GM12865 (cell line): ENCODE results near the gene MARK1.
"Not testable (repeated sequence)": the region's sequence is repeated elsewhere in the genome, so short reads cannot be mapped to it uniquely, and the experiment has no call there.

Experiments used
- DNase-seq: peaks from one replicate; pipeline ENCODE4 v3.0.0; 2010; ENCODE audit warnings: low read depth
- H3K4me3 ChIP-seq: 2 replicates; pipeline ENCODE4 v1.5.1; 2011; ENCODE audit warnings: mild to moderate bottlenecking, low read depth, low read length, control low read depth
- TF ChIP-seq, protein P1 (sequence below): IDR thresholded peaks from 2 replicates; pipeline ENCODE4 v1.5.1; 2011; ENCODE audit warnings: low read length, control low read depth, low read depth, inconsistent platforms; ENCODE audit not compliant: insufficient read depth; ENCODE audit errors: missing control alignments

Gene MARK1

DNA sequence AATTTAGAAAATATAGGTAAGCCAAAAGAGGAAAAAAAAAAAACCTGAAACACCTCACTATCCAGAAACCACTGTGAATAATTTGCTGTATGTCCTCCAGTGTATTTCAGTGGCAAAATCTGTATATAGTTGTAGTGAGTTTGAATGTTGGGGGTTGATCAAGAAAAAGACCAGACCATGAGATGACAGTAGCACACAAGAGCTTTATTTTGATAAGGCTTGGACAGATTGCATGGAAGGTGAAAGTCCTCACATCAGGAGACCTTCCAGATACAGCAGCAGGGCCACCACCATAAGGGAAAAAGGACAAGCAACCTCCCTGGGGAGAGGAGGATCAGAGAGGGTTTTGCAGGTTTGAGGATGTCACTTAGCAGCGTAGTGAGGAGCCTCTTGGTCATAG, 146.0 kb downstream of the MARK1 start:
- TF ChIP-seq, protein P1, sequence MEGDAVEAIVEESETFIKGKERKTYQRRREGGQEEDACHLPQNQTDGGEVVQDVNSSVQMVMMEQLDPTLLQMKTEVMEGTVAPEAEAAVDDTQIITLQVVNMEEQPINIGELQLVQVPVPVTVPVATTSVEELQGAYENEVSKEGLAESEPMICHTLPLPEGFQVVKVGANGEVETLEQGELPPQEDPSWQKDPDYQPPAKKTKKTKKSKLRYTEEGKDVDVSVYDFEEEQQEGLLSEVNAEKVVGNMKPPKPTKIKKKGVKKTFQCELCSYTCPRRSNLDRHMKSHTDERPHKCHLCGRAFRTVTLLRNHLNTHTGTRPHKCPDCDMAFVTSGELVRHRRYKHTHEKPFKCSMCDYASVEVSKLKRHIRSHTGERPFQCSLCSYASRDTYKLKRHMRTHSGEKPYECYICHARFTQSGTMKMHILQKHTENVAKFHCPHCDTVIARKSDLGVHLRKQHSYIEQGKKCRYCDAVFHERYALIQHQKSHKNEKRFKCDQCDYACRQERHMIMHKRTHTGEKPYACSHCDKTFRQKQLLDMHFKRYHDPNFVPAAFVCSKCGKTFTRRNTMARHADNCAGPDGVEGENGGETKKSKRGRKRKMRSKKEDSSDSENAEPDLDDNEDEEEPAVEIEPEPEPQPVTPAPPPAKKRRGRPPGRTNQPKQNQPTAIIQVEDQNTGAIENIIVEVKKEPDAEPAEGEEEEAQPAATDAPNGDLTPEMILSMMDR, result no peak
- DNase-seq, result no peak
- no peak overlapping the region for H3K4me3 ChIP-seq

DNA sequence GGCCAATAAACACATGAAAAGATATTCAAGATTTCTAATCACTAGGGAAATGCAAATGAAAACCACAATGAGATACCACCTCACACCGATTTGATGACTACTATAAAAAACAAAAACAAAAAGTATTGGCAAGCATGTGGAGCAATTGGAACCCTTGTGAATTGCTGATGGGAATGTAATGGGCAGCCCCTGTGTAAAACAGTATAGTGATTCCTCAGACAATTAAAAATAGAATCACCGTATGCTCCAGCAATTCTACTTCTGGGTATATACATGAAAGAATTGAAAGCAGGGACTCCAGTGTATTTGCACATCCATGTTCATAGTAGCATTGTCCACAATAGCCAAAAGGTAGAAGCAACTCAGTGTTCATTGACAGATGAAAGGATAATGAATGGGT, 149.3 kb downstream of the MARK1 start:
- no peak for DNase-seq
- no peak overlapping the region for H3K4me3 ChIP-seq
- TF ChIP-seq, protein P1, result no peak

DNA sequence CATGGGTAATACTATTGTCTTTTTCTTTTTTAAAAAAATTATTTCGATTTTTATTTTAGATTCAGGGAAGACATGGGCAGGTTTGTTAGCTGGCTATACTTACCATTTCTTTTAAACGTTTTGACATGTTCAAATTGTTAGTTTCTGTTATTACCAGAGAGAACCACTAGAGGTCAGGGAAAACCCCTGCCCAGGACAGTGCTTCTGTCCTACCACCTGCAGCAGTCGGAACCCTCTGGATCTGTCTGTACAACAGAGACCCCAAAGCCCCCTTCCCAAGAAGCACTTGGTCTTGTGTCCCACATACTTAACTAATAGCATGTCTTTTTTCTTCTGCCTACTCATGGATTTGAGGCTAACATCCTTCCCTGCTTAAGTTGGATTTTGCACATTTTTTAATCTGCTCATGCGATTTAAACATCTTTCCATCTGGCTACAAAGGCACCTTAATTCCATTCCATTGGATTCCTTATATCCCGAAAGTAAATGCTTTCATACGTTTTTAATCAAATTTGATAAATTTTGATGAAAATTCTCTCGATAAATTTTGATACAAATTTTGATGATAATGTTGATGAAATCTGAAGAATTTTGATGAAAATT, 152.2 kb downstream of the MARK1 start:
- TF ChIP-seq, protein P1, result peak; percentile 64
- DNase-seq, result peak; percentile 56
- H3K4me3 ChIP-seq, result no peak overlapping the region

DNA sequence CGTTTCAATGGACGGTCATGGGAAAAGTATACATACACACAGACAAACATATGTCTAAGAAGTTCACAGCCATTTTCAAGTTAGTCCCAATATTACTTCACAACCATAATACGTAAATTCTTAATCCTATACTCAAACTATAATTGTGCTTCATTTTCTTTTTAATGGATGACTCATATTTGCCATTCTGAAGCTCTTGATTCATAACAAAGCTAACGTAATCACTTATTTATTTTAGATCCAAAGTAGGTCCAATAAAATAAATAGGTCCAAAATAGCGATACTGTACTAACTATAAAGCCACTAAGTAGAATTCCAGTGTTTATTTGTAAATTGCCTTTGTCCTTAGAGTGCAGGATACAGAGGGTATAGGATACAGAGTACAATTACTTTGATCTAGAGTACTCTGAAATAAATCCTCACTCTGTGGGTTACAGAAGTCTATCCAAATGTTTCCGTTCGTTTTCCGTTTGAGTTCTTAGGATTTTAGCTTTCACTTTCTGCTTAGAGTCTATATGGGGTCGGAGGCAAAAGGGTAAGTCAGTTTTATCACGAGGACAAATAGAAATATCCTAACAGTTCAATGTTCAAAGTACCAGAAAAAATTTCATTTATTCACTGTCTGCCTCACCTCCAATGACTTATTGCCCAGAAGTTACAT, 153.4 kb downstream of the MARK1 start:
- no peak for DNase-seq
- H3K4me3 ChIP-seq, result no peak overlapping the region
- TF ChIP-seq, protein P1, result no peak

DNA sequence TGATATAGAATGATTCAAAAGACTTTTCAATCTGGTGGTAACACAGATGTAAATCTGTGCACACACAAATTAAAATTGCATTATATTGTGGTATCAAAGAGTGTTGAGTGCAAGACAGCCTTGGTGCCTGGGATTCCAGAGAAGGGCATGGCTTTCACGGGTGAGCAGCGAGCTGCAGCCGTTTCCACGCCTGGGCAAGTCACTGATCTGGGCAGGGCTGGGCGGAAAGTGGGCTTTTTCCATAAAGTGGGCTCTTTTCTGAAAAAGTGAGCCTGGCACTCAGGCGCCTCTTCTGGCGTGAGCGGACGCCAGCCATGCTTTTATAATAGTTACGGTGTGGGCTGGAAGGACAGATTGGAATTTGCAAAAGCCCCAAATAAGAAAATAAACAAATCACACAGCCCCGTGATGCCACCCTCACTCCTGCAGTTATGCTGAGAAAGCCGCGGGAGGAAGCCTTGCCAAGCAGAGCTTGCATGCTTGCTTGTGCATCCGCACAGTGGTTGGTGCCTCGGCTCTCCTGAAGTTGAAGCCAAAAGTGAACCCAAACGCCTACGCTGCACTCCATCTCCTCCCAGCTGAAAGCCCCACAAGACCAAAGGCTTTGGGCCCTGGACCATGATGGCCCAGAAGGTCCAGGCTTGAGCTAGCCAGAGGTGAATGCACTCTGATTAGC, 155.1 kb downstream of the MARK1 start:
- no peak for DNase-seq
- TF ChIP-seq, protein P1, result no peak
- H3K4me3 ChIP-seq, result no peak overlapping the region

DNA sequence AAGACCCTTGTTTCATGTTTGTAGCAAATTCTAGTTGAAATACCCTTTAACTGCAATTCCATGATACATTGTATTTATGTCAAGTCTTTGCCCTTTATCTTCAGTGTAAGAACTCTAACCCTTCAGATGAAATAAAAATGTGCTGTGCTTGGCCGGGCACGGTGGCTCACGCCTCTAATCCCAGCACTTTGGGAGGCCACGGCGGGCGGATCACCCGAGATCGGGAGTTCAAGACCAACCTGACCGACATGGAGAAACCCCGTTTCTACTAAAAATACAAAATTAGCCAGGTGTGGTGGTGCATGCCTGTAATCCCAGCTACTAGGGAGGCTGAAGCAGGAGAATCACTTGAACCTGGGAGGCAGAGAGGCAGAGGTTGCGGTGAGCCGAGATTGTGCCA, 155.8 kb downstream of the MARK1 start:
- DNase-seq, H3K4me3 ChIP-seq: not testable (repeated sequence)

DNA sequence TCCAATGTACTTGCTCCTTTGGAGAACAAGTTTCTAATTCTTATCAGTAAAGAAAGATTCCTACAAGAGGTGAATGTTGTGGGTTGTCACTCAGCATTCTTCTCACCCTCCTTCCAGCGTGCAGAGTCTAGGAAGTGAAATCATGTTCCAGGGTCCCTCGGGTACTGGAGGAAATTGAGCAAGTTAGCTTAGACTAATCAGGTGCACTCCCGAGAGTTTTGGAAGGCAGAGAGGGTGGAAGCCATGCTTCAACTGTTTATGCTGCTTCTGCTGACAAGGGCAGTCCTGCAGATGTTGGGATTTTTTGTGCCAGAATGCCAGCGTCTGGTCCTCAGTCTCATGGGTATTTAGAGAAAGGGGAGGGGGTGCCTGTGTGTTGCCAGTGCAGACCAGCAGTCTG, 157.0 kb downstream of the MARK1 start:
- no peak overlapping the region for H3K4me3 ChIP-seq
- TF ChIP-seq, protein P1, result no peak
- DNase-seq, result no peak
